H1 (cell line): Measurements from ENCODE around the gene WBP1L. TPM values are rescaled to one million over a fixed set of nuclear protein-coding genes. Genes with fewer than 3 reads are reported as not detected.

Experiments
- ASH2L ChIP-seq: fragments of 200-600, 300-600 bp; sonication (generic); IDR thresholded peaks from one replicate; pipeline ENCODE4 v1.7.1; 2017; ENCODE audit warnings: low read length
- CHD1 ChIP-seq: IDR thresholded peaks from 2 replicates; pipeline ENCODE4 v1.6.1; 2012; ENCODE audit warnings: low read depth, low read length, improper control_type of control experiment
- CHD7 ChIP-seq: fragments of 300-600 bp; sonication (generic); IDR thresholded peaks from 2 replicates; pipeline ENCODE4 v1.7.1; 2012; ENCODE audit warnings: low read length, moderate library complexity, mild to moderate bottlenecking, inconsistent platforms; ENCODE audit not compliant: insufficient replicate concordance
- EGR1 ChIP-seq: IDR thresholded peaks from 2 replicates; pipeline ENCODE4 v1.6.1; 2011; ENCODE audit warnings: low read depth, low read length, borderline replicate concordance
- FOSL1 ChIP-seq: IDR thresholded peaks from 2 replicates; pipeline ENCODE4 v1.6.1; 2011; ENCODE audit warnings: mild to moderate bottlenecking, low read depth, low read length, moderate library complexity; ENCODE audit not compliant: insufficient read depth
- RBBP5 ChIP-seq: IDR thresholded peaks from 2 replicates; pipeline ENCODE4 v1.7.1; 2012; ENCODE audit warnings: low read depth, mild to moderate bottlenecking, inconsistent platforms, low read length, moderate library complexity, borderline replicate concordance
- RFX5 ChIP-seq: IDR thresholded peaks from 2 replicates; pipeline ENCODE4 v1.6.1; 2011; ENCODE audit warnings: low read depth, low read length, improper control_type of control experiment, borderline replicate concordance
- RNF2 ChIP-seq: fragments of 200-900, 300-1000 bp; sonication (generic); IDR thresholded peaks from 2 replicates; pipeline ENCODE4 v1.7.1; 2016; ENCODE audit warnings: borderline replicate concordance, low read depth, mild to moderate bottlenecking, antibody characterized with exemption, low read length; ENCODE audit not compliant: poor library complexity, severe bottlenecking; ENCODE audit errors: missing control alignments
- SIRT6 ChIP-seq: IDR thresholded peaks from one replicate; pipeline ENCODE4 v1.7.1; 2012; ENCODE audit warnings: low read length, inconsistent platforms
- SUZ12 ChIP-seq: fragments of 200-600 bp; sonication (generic); IDR thresholded peaks from 2 replicates; pipeline ENCODE4 v1.6.1; 2012; ENCODE audit warnings: mild to moderate bottlenecking, inconsistent platforms, low read length, moderate library complexity, mixed read lengths
- TBP ChIP-seq: IDR thresholded peaks from 2 replicates; pipeline ENCODE4 v1.6.1; 2011; ENCODE audit warnings: low read depth, low read length, improper control_type of control experiment
- ZNF274 ChIP-seq: IDR thresholded peaks from 2 replicates; pipeline ENCODE4 v1.7.0; 2012; ENCODE audit warnings: low read length, borderline replicate concordance; ENCODE audit errors: extremely low read depth
- polyA plus RNA-seq, 7 experiments: library from polyadenylated mRNA; depleted of rRNA in 3 of 7; stranded (reverse) in 5 of 7; unstranded in 2 of 7; fragments of >200 nt in 5 of 7; fragments of 200-250 nt in 2 of 7; gene quantifications; 1 replicate in 5 of 7; 2 replicates in 1 of 7; 4 replicates in 1 of 7; pipeline versions ENCODE4 v1.2.1 to v1.2.3, GENCODE V29; 2011 to 2013; ENCODE audit warnings: missing spikeins in 2 of 7, mixed read lengths in 2 of 7
- total RNA-seq: library from RNA; stranded (reverse); fragmentation: NEBNext Ultra II Directional; extraction: Animal tissue kit (Norgen Biotek cat#: 25700); gene quantifications from 2 replicates; pipeline ENCODE4 v1.2.1, GENCODE V29; 2021

Gene WBP1L
- total and polyA plus RNA-seq, 2 of the 8 experiments (the other 6 are each of a cell fraction or from before 2014, with no cell fraction given) = 26.6 to 29.9 TPM

- no peak for TF ChIP-seq CHD7
- no peak for TF ChIP-seq RBBP5
- TF ChIP-seq SUZ12 = no peak
- no peak for TF ChIP-seq SIRT6
- no peak for TF ChIP-seq EGR1
- no peak for TF ChIP-seq TBP
- TF ChIP-seq FOSL1 = no peak
- TF ChIP-seq ASH2L = no peak
- TF ChIP-seq CHD1 = no peak
- TF ChIP-seq RFX5 = no peak
- TF ChIP-seq ZNF274 = no peak
- no peak for TF ChIP-seq RNF2
Measured at GRCh38 chr10:102696736-102697135, 47.0 kb upstream of the WBP1L start (continued).
